ENCODE data around the gene B4GALT2.

The B4GALT2 gene

GRCh38 chr1:44034423-44034822, 55.4 kb downstream of the B4GALT2 start:
- Histone ChIP-seq H3K27me3 (replicated peaks; ENCODE audit: insufficient read depth, low read length) (no peaks in the 10 kb centered on the region), H3K9me2 (replicated peaks; ENCODE audit: insufficient read depth, low read length) (no peaks in the 10 kb centered on the region), H3K9me3 (replicated peaks; ENCODE audit: insufficient read depth, low read length) (no peaks in the 10 kb centered on the region), H3K4me3 (ENCODE audit: low read length) (no peak overlapping the region), H3K79me2 (ENCODE audit: low read length) (no peaks in the 10 kb centered on the region), H3K36me3 (replicated peaks; ENCODE audit: insufficient read depth, low read length) (no peaks in the 10 kb centered on the region), H3K9ac (ENCODE audit: low read length) (no peak overlapping the region), H2AFZ (ENCODE audit: low read length) (no peak overlapping the region), H4K20me1 (ENCODE audit: insufficient read depth, low read length) (no peaks in the 10 kb centered on the region), H3F3A (ENCODE audit: insufficient read depth, low read length) (peaks cover 3% of the 10 kb centered on the region; the same call in 1 of the 2 replicates), H3K4me2 (ENCODE audit: low read depth, low read length) (no peak overlapping the region), H3K4me1 (ENCODE audit: low read length) (peaks cover 10% of the 10 kb centered on the region), H3K27ac (ENCODE audit: low read length) (no peak overlapping the region)
- DNase-seq = no peak
- TF ChIP-seq EZH2phosphoT487 (IDR thresholded peaks at IDR 0.05; ENCODE audit: low read length) = no peak
- no peak for TF ChIP-seq EZH2 (optimal IDR thresholded peaks at IDR 0.05; ENCODE audit: low read depth, low read length)
- TF ChIP-seq, protein P1, sequence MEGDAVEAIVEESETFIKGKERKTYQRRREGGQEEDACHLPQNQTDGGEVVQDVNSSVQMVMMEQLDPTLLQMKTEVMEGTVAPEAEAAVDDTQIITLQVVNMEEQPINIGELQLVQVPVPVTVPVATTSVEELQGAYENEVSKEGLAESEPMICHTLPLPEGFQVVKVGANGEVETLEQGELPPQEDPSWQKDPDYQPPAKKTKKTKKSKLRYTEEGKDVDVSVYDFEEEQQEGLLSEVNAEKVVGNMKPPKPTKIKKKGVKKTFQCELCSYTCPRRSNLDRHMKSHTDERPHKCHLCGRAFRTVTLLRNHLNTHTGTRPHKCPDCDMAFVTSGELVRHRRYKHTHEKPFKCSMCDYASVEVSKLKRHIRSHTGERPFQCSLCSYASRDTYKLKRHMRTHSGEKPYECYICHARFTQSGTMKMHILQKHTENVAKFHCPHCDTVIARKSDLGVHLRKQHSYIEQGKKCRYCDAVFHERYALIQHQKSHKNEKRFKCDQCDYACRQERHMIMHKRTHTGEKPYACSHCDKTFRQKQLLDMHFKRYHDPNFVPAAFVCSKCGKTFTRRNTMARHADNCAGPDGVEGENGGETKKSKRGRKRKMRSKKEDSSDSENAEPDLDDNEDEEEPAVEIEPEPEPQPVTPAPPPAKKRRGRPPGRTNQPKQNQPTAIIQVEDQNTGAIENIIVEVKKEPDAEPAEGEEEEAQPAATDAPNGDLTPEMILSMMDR (IDR thresholded peaks at IDR 0.05; ENCODE audit: low read length) = no peak

GRCh38 chr1:44034976-44035716, 56.1 kb downstream of the B4GALT2 start:
- Histone ChIP-seq H4K20me1 (ENCODE audit: insufficient read depth, low read length) (no peaks in the 10 kb centered on the region), H3K27me3 (replicated peaks; ENCODE audit: insufficient read depth, low read length) (no peaks in the 10 kb centered on the region), H3K4me1 (ENCODE audit: low read length) (peaks cover 9% of the 10 kb centered on the region), H3K4me3 (ENCODE audit: low read length) (no peak overlapping the region), H3K9me2 (replicated peaks; ENCODE audit: insufficient read depth, low read length) (no peaks in the 10 kb centered on the region), H3K9ac (ENCODE audit: low read length) (no peak overlapping the region), H3K4me2 (ENCODE audit: low read depth, low read length) (no peak overlapping the region), H3F3A (ENCODE audit: insufficient read depth, low read length) (peaks cover 3% of the 10 kb centered on the region; the same call in 1 of the 2 replicates), H3K27ac (ENCODE audit: low read length) (no peak overlapping the region), H2AFZ (ENCODE audit: low read length) (no peak overlapping the region), H3K9me3 (replicated peaks; ENCODE audit: insufficient read depth, low read length) (no peaks in the 10 kb centered on the region), H3K79me2 (ENCODE audit: low read length) (no peaks in the 10 kb centered on the region), H3K36me3 (replicated peaks; ENCODE audit: insufficient read depth, low read length) (no peaks in the 10 kb centered on the region)
- TF ChIP-seq EZH2phosphoT487 (IDR thresholded peaks at IDR 0.05; ENCODE audit: low read length) (no peak), EZH2 (optimal IDR thresholded peaks at IDR 0.05; ENCODE audit: low read depth, low read length) (no peak)
- TF ChIP-seq, protein P1 (IDR thresholded peaks at IDR 0.05; ENCODE audit: low read length) = no peak
- DNase-seq = no peak

DNA sequence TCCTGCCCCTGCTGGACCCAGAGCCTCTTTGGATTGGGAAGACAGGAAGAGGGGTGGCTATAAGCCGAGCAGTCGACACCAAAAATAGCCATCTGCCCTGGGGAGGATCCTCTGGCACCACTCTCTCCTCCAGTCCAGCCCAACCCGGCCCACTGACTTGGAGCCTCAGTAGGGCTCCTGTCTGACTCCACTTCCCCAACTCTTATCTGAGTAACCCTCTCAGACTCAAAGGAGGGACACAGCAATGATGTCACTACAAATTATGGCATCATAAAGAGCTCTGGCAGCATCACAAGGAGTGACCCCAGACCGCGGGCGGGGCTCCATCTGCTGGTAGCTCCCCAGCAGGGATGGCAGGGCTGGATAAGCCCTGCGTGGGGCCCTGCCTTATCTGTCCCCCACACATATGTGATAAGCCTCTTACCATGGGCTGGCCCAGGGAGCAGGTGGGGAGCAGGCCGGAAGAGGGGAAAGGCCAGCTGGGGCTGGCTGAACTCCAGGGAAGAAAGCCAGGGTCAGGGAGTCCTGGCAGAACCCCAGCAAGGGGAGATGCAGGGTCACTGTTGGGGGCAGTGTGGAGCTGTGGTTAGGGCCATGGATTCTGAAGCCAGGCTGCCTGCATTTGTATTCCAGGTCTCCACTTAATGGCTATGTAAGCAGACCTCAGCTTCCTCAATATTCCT, 56.9 kb downstream of the B4GALT2 start:
- Histone ChIP-seq H3K4me3 (ENCODE audit: low read length) (no peak overlapping the region), H3K9ac (ENCODE audit: low read length) (no peak overlapping the region), H3K4me2 (ENCODE audit: low read depth, low read length) (no peak overlapping the region), H3K27ac (ENCODE audit: low read length) (no peak overlapping the region), H3F3A (ENCODE audit: insufficient read depth, low read length) (peaks cover 3% of the 10 kb centered on the region; the same call in 1 of the 2 replicates), H3K27me3 (replicated peaks; ENCODE audit: insufficient read depth, low read length) (no peaks in the 10 kb centered on the region), H3K9me3 (replicated peaks; ENCODE audit: insufficient read depth, low read length) (no peaks in the 10 kb centered on the region), H2AFZ (ENCODE audit: low read length) (no peak overlapping the region), H3K36me3 (replicated peaks; ENCODE audit: insufficient read depth, low read length) (no peaks in the 10 kb centered on the region), H3K9me2 (replicated peaks; ENCODE audit: insufficient read depth, low read length) (no peaks in the 10 kb centered on the region), H3K79me2 (ENCODE audit: low read length) (no peaks in the 10 kb centered on the region), H3K4me1 (ENCODE audit: low read length) (peaks cover 9% of the 10 kb centered on the region), H4K20me1 (ENCODE audit: insufficient read depth, low read length) (no peaks in the 10 kb centered on the region)
- no peak for DNase-seq
- TF ChIP-seq, protein P1 (IDR thresholded peaks at IDR 0.05; ENCODE audit: low read length) = no peak
- TF ChIP-seq EZH2phosphoT487 (IDR thresholded peaks at IDR 0.05; ENCODE audit: low read length) = no peak
- no peak for TF ChIP-seq EZH2 (optimal IDR thresholded peaks at IDR 0.05; ENCODE audit: low read depth, low read length)

Data from MM.1S (cell line).